ENCODE data around the gene ACAA1.

DNA sequence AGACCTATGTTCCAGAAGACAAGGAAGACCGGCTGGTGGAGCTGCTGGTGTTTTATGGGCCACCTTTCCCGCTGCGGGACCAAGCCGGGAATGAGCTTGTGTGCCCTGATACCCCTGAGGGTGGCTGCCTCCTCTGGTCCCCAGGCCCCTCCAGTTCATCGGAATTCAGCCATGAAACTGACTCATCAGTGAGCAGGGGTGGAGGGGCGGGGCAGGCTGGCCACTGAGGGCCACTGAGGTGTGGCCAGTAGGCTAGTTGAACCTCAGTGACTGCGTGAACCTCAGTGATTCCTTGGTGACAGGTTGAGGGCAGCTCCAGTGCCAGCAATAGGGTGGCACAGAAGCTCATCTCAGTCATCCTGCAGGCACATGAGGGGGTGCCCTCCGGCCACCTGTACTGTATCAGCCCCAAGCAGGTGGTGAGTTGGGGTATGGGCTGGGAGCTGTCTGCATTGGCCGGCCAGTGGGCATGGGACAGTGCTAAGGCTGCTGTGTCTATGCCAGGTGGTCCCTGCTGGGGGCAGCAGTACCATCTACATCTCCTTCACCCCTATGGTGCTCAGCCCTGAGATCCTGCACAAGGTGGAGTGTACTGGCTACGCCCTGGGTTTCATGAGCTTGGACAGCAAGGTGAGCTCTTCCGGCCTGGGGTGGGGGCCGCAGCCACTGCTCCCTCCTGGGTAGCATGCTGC lies 20.3 kb downstream of the ACAA1 start:
- no peak for TF ChIP-seq SUZ12 (IDR thresholded peaks at IDR 0.05; ENCODE audit: extremely low read depth, insufficient read depth, insufficient read length)
- no peak for TF ChIP-seq YY1 (IDR thresholded peaks at IDR 0.05; ENCODE audit: insufficient read depth, insufficient read length)
- no peak for TF ChIP-seq ZNF274 (IDR thresholded peaks at IDR 0.05; ENCODE audit: low read depth, low read length)
